DND-41 (cell line): ENCODE measurements around the gene CERS6.

Experiments used
- ATAC-seq: fragments of 200-7000 bp; cut with Tn5 transposase; 3 replicates; pipeline ENCODE4 v1.9.1; 2021; ENCODE audit warnings: low read depth; ENCODE audit not compliant: insufficient read depth
- DNase-seq: peaks from one replicate; pipeline ENCODE4 v3.0.0-alpha.2; 2020
- H2AFZ ChIP-seq: 2 replicates; pipeline ENCODE4 v1.6.0; 2012; ENCODE audit warnings: low read depth, low read length
- H3K27ac ChIP-seq: 2 replicates; pipeline ENCODE4 v1.5.1; 2012; ENCODE audit warnings: low read length, inconsistent platforms
- H3K27me3 ChIP-seq: fragments of 200-600 bp; sonication (generic); 2 replicates; pipeline ENCODE4 v1.6.0; 2012; ENCODE audit warnings: low read length, mild to moderate bottlenecking, inconsistent platforms; ENCODE audit not compliant: insufficient read depth, poor library complexity
- H3K36me3 ChIP-seq: 2 replicates; pipeline ENCODE4 v1.5.1; 2012; ENCODE audit warnings: low read length, inconsistent platforms; ENCODE audit not compliant: insufficient read depth
- H3K4me1 ChIP-seq: 2 replicates; pipeline ENCODE4 v1.5.1; 2012; ENCODE audit warnings: mild to moderate bottlenecking, low read length; ENCODE audit not compliant: insufficient read depth
- H3K4me2 ChIP-seq: 2 replicates; pipeline ENCODE4 v1.6.0; 2012; ENCODE audit warnings: mild to moderate bottlenecking, moderate library complexity, low read length, inconsistent platforms; ENCODE audit not compliant: insufficient read depth
- H3K4me3 ChIP-seq, 2 experiments: fragments of 200-600 bp in 1 of 2; shearing (Covaris generic) in 1 of 2; 2 replicates each; pipeline ENCODE4 v1.5.1; 2012 to 2016; ENCODE audit warnings: inconsistent platforms in 2 of 2, low read length in 2 of 2, mild to moderate bottlenecking in 2 of 2, low read depth in 1 of 2, moderate library complexity in 1 of 2
- H3K79me2 ChIP-seq: 2 replicates; pipeline ENCODE4 v1.6.0; 2012; ENCODE audit warnings: low read length, inconsistent platforms; ENCODE audit not compliant: insufficient read depth
- H3K9ac ChIP-seq: 2 replicates; pipeline ENCODE4 v1.6.0; 2012; ENCODE audit warnings: low read depth, mild to moderate bottlenecking, inconsistent platforms, low read length, moderate library complexity
- H3K9me3 ChIP-seq: 2 replicates; pipeline ENCODE4 v1.5.1; 2012; ENCODE audit warnings: low read length, moderate library complexity, mild to moderate bottlenecking, inconsistent platforms; ENCODE audit not compliant: insufficient read depth, severe bottlenecking
- H4K20me1 ChIP-seq: 2 replicates; pipeline ENCODE4 v1.6.0; 2012; ENCODE audit warnings: low read length; ENCODE audit not compliant: insufficient read depth
- CTCF ChIP-seq: IDR thresholded peaks from 2 replicates; pipeline ENCODE4 v1.5.1; 2012; ENCODE audit warnings: borderline replicate concordance, low read length, moderate library complexity, mild to moderate bottlenecking; ENCODE audit not compliant: poor library complexity, severe bottlenecking; ENCODE audit errors: extremely low read depth
- EZH2 ChIP-seq: IDR thresholded peaks from 3 replicates; pipeline ENCODE4 v1.6.1; 2012; ENCODE audit warnings: borderline replicate concordance, low read depth, mild to moderate bottlenecking, moderate library complexity, low read length, inconsistent platforms; ENCODE audit not compliant: severe bottlenecking

CERS6 gene

GRCh38 chr2:168645696-168646338 lies 189.7 kb downstream of the CERS6 start:
- Histone ChIP-seq H3K9me3 (no peaks in the 10 kb centered on the region), H4K20me1 (no peaks in the 10 kb centered on the region; the same call in 1 of the 2 replicates), H3K27me3 (no peaks in the 10 kb centered on the region), H3K4me3 (no peak overlapping the region), H3K27ac (no peak overlapping the region), H2AFZ (no peak overlapping the region), H3K9ac (no peak overlapping the region), H3K36me3 (no peaks in the 10 kb centered on the region), H3K79me2 (no peaks in the 10 kb centered on the region; the same call in 1 of the 2 replicates), H3K4me1 (no peaks in the 10 kb centered on the region), H3K4me2 (no peak overlapping the region)
- ATAC-seq (no peak), DNase-seq (no peak)
- TF ChIP-seq CTCF, result no peak
- no peak for TF ChIP-seq EZH2

GRCh38 chr2:168649105-168649504 lies 193.0 kb downstream of the CERS6 start:
- no peak for TF ChIP-seq EZH2
- no peak for TF ChIP-seq CTCF
- H3K27ac ChIP-seq, result no peak overlapping the region
- no peaks in the 10 kb centered on the region for H3K9me3 ChIP-seq
- no peak for DNase-seq
- H3K4me2 ChIP-seq, result no peak overlapping the region
- no peaks in the 10 kb centered on the region for H3K36me3 ChIP-seq
- no peak for ATAC-seq
- no peaks in the 10 kb centered on the region; the same call in 1 of the 2 replicates for H3K79me2 ChIP-seq
- H4K20me1 ChIP-seq, result no peaks in the 10 kb centered on the region; the same call in 1 of the 2 replicates
- H3K4me1 ChIP-seq, result no peaks in the 10 kb centered on the region
- no peak overlapping the region for H2AFZ ChIP-seq
- no peaks in the 10 kb centered on the region for H3K27me3 ChIP-seq
- no peak overlapping the region for H3K9ac ChIP-seq
- H3K4me3 ChIP-seq, result no peak overlapping the region

- Histone ChIP-seq H3K27ac (no peak overlapping the region), H3K4me3 (no peak overlapping the region), H4K20me1 (no peaks in the 10 kb centered on the region; the same call in 1 of the 2 replicates), H2AFZ (no peak overlapping the region), H3K9me3 (no peaks in the 10 kb centered on the region), H3K4me2 (no peak overlapping the region), H3K79me2 (no peaks in the 10 kb centered on the region; the same call in 1 of the 2 replicates), H3K9ac (no peak overlapping the region), H3K27me3 (no peaks in the 10 kb centered on the region), H3K36me3 (no peaks in the 10 kb centered on the region), H3K4me1 (no peaks in the 10 kb centered on the region)
- DNase-seq (no peak), ATAC-seq (no peak)
- TF ChIP-seq EZH2, result no peak
- no peak for TF ChIP-seq CTCF
These were observed 193.5 kb downstream of the CERS6 start for GRCh38 chr2:168649562-168649961.

- Histone ChIP-seq H3K79me2 (no peaks in the 10 kb centered on the region; the same call in 1 of the 2 replicates), H2AFZ (no peak overlapping the region), H3K4me1 (no peaks in the 10 kb centered on the region), H3K36me3 (no peaks in the 10 kb centered on the region), H3K4me2 (no peak overlapping the region), H4K20me1 (no peaks in the 10 kb centered on the region; the same call in 1 of the 2 replicates), H3K9me3 (no peaks in the 10 kb centered on the region), H3K4me3 (no peak overlapping the region), H3K27me3 (no peaks in the 10 kb centered on the region), H3K9ac (no peak overlapping the region), H3K27ac (no peak overlapping the region)
- no peak for TF ChIP-seq EZH2
- TF ChIP-seq CTCF, result no peak
- no peak for DNase-seq
- no peak for ATAC-seq
These were observed 194.1 kb downstream of the CERS6 start for GRCh38 chr2:168650139-168650538.
